Sciatic nerve (tissue), 2 donors: Measurements from ENCODE around the gene CHIC2. TPM values are rescaled to one million over a fixed set of nuclear protein-coding genes. Genes with fewer than 3 reads are reported as not detected.
A peak's percentile ranks its signal among the peaks of the same experiment; 100 is the strongest.

Source experiments
- ATAC-seq: fragments of 200-7000 bp; cut with Tn5 transposase; one replicate; pipeline ENCODE4 v1.9.1; 2020; ENCODE audit warnings: mild to moderate bottlenecking, moderate library complexity
- DNase-seq: peaks from one replicate; pipeline ENCODE4 v3.0.0-alpha.2; 2020; ENCODE audit warnings: low spot score
- intact Hi-C: fragments of 100-400 bp; cut with DNase I; formaldehyde crosslinking; loops from one replicate; pipeline ENCODE4 v1.14.2; 2022
- total RNA-seq: library from RNA; stranded (reverse); fragmentation: NEBNext Ultra II Directional; extraction: Animal tissue kit (Norgen Biotek cat#: 25700); gene quantifications from one replicate; pipeline ENCODE4 v1.2.1, GENCODE V29; 2021
- donor health status: DM: no; HTN: no; CAD: no.
- donor health status: DM: no; HTN: no; CAD: no.

The CHIC2 gene
- total RNA-seq, 1 donor from 2014 or later: 34.2 TPM

DNA sequence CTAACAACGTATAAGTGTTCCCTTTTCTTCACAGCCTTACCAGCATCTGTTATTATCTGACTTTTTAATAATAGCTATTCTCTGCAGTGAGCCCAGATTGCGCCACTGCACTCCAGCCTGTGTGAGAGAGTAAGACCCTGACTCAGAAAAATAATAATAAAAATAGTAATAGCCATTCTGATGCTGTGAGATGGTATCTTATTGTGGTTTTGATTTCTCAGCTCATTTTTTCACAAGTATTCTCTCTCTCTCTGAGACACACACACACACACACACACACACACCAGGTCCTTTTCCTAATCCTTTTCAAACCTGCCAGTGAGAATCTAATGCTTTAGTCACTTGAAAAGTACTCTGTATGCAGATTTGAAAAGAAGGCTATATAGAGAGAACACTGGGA is 89.8 kb downstream of the CHIC2 start:
- intact Hi-C loops: no loop called here
- no peak for ATAC-seq
- DNase-seq: no peak

- ATAC-seq (no peak), DNase-seq (no peak)
- intact Hi-C loops: no loop called here
Observed at GRCh38 chr4:53967986-53968385, 96.4 kb downstream of the CHIC2 start.

GRCh38 chr4:53963781-53964180 is 100.6 kb downstream of the CHIC2 start:
- intact Hi-C loops: no loop called here
- DNase-seq (no peak), ATAC-seq (no peak)

- no peak for ATAC-seq
- no peak for DNase-seq
- intact Hi-C loops: no loop called here
Observed at GRCh38 chr4:53963336-53963735, 101.1 kb downstream of the CHIC2 start.

GRCh38 chr4:53962516-53963225 is 101.7 kb downstream of the CHIC2 start:
- no peak for DNase-seq
- ATAC-seq: peak; percentile 22
- intact Hi-C loops: no loop called here

GRCh38 chr4:53961351-53961750 is 103.1 kb downstream of the CHIC2 start:
- intact Hi-C loops: no loop called here
- no peak for ATAC-seq

GRCh38 chr4:53960843-53961242 is 103.6 kb downstream of the CHIC2 start:
- no peak for DNase-seq
- intact Hi-C loops: no loop called here
- ATAC-seq: no peak

More at GRCh38 chr4:53961351-53961750, 103.1 kb downstream of the CHIC2 start:
- DNase-seq: no peak

Other genes starting within 250 kb of the CHIC2 start
- gene GSX2, start 35.6 kb upstream of the CHIC2 start, total RNA-seq: 0.58 TPM
- gene PDGFRA, start 164.7 kb upstream of the CHIC2 start, total RNA-seq: 131 TPM